OCI-LY7 (cell line): Measurements from ENCODE around the gene NOL8. TPM values are rescaled to one million over a fixed set of nuclear protein-coding genes. Genes with fewer than 3 reads are reported as not detected.

Source experiments
- BruUV-seq: library from RNA; stranded (reverse); fragments of 400-500 nt; replicated peaks from 2 replicates; lab custom pipeline; 2021; lab: Mats Ljungman, UMichigan
- CTCF ChIA-PET: fragments of 300-600 bp; sonication (Branson Sonifier 250); formaldehyde crosslinking; loops from one replicate; lab custom pipeline; 2022; ENCODE audit warnings: antibody characterized with exemption; ENCODE audit not compliant: unreplicated experiment; lab: Charles Lee
- POLR2A ChIA-PET: fragments of 300-600 bp; sonication (Branson Sonifier 250); formaldehyde crosslinking; loops from one replicate; lab custom pipeline; 2022; ENCODE audit warnings: antibody characterized with exemption; lab: Charles Lee
- DNase-seq: peaks from one replicate; pipeline ENCODE4 v3.0.0-alpha.2; 2015; ENCODE audit warnings: low spot score
- H2AFZ ChIP-seq: fragments of 200-600 bp; sonication (generic), shearing (Covaris generic); 2 replicates; pipeline ENCODE4 v1.6.1; 2014; ENCODE audit warnings: mild to moderate bottlenecking, antibody characterized with exemption, low read length, moderate library complexity
- H3K27ac ChIP-seq: fragments of 200-600 bp; sonication (generic); 2 replicates; pipeline ENCODE4 v1.5.1; 2014; ENCODE audit warnings: mixed run types, low read depth, mild to moderate bottlenecking, moderate library complexity, low read length, inconsistent platforms; ENCODE audit not compliant: poor library complexity, severe bottlenecking
- H3K36me3 ChIP-seq: fragments of 200-600 bp; sonication (generic); 2 replicates; pipeline ENCODE4 v1.6.1; 2014; ENCODE audit warnings: mild to moderate bottlenecking, antibody characterized with exemption, low read length, moderate library complexity, mixed read lengths; ENCODE audit not compliant: insufficient read depth
- H3K4me1 ChIP-seq: fragments of 200-600 bp; sonication (generic); 2 replicates; pipeline ENCODE4 v1.5.1; 2014; ENCODE audit warnings: mild to moderate bottlenecking, low read length; ENCODE audit not compliant: insufficient read depth, poor library complexity, severe bottlenecking
- H3K4me2 ChIP-seq: fragments of 200-600 bp; sonication (generic); 2 replicates; pipeline ENCODE4 v1.6.1; 2014; ENCODE audit warnings: mild to moderate bottlenecking, low read length
- H3K4me3 ChIP-seq: fragments of 200-600 bp; sonication (generic); 2 replicates; pipeline ENCODE4 v1.5.1; 2014; ENCODE audit warnings: mild to moderate bottlenecking, low read depth, low read length; ENCODE audit not compliant: poor library complexity, severe bottlenecking
- H3K79me2 ChIP-seq: fragments of 200-600 bp; sonication (generic); 2 replicates; pipeline ENCODE4 v1.6.1; 2016; ENCODE audit warnings: low read depth, mild to moderate bottlenecking, low read length, moderate library complexity, mixed read lengths; ENCODE audit not compliant: insufficient read depth
- H3K9me2 ChIP-seq: fragments of 200-600 bp; sonication (generic); 2 replicates; pipeline ENCODE4 v1.6.1; 2016; ENCODE audit warnings: mild to moderate bottlenecking, low read length, mixed read lengths; ENCODE audit not compliant: insufficient read depth
- H3K9me3 ChIP-seq: fragments of 200-600 bp; sonication (generic); 2 replicates; pipeline ENCODE4 v1.6.1; 2014; ENCODE audit warnings: mild to moderate bottlenecking, mixed run types, low read length, mixed read lengths
- H4K20me1 ChIP-seq: fragments of 200-600 bp; sonication (generic); 2 replicates; pipeline ENCODE4 v1.6.1; 2014; ENCODE audit warnings: mild to moderate bottlenecking, antibody characterized with exemption, low read length, moderate library complexity, mixed read lengths; ENCODE audit not compliant: insufficient read depth
- EZH2phosphoT487 ChIP-seq: fragments of 200-600 bp; sonication (generic); IDR thresholded peaks from 2 replicates; pipeline ENCODE4 v1.6.1; 2018; ENCODE audit warnings: low read depth, borderline replicate concordance, mild to moderate bottlenecking, mixed run types, antibody characterized with exemption, low read length, moderate library complexity, mixed read lengths
- intact Hi-C: fragments of 100-400 bp; cut with micrococcal nuclease; formaldehyde crosslinking; loops from one replicate; pipeline ENCODE4 v1.10.0; 2022; ENCODE audit not compliant: unreplicated experiment
- total RNA-seq, 2 experiments: library from RNA; depleted of rRNA in 1 of 2; stranded (reverse); fragments of >200 nt in 1 of 2; shearing (Covaris generic) in 1 of 2; gene quantifications; 2 replicates each; pipeline ENCODE4 v1.2.3, GENCODE V29; 2014 to 2022
- TF ChIP-seq, protein P1 (sequence below): fragments of 200-600 bp; sonication (generic); conservative IDR thresholded peaks from 2 replicates; pipeline ENCODE4 v1.5.1; 2014; ENCODE audit warnings: mild to moderate bottlenecking, antibody characterized with exemption, low read length, moderate library complexity, mixed read lengths

The NOL8 gene
- total RNA-seq, 2 experiments from 2014 or later = 29.3 to 63.6 TPM

DNA sequence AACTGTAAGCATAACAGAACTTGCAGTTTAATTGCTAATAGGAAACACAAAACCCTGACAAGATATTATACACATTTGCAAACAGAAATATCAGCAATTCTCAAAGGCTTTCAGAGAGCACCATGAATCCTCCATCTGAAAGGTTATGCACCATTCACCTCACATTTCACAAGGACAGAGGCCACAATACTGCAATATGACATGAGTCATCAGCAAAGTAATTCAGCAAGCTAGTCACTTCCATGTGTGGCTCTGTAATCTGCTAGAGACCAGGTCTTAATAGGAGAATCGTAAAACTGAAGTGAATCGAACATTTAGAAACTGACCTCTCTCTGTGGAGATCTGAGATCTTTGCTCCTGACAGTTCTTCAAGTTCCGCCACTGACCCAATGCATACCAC lies 60.0 kb downstream of the NOL8 start:
- BruUV-seq = no TSS peak
- POLR2A ChIA-PET = interaction anchor here (0.8 to 0.9 kb wide), 2 partner anchors 17 to 36 kb away, joined by 4 read pairs; no protein-coding TSS in a partner anchor
- TF ChIP-seq, protein P1, sequence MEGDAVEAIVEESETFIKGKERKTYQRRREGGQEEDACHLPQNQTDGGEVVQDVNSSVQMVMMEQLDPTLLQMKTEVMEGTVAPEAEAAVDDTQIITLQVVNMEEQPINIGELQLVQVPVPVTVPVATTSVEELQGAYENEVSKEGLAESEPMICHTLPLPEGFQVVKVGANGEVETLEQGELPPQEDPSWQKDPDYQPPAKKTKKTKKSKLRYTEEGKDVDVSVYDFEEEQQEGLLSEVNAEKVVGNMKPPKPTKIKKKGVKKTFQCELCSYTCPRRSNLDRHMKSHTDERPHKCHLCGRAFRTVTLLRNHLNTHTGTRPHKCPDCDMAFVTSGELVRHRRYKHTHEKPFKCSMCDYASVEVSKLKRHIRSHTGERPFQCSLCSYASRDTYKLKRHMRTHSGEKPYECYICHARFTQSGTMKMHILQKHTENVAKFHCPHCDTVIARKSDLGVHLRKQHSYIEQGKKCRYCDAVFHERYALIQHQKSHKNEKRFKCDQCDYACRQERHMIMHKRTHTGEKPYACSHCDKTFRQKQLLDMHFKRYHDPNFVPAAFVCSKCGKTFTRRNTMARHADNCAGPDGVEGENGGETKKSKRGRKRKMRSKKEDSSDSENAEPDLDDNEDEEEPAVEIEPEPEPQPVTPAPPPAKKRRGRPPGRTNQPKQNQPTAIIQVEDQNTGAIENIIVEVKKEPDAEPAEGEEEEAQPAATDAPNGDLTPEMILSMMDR = no peak
- TF ChIP-seq EZH2phosphoT487 = no peak

DNA sequence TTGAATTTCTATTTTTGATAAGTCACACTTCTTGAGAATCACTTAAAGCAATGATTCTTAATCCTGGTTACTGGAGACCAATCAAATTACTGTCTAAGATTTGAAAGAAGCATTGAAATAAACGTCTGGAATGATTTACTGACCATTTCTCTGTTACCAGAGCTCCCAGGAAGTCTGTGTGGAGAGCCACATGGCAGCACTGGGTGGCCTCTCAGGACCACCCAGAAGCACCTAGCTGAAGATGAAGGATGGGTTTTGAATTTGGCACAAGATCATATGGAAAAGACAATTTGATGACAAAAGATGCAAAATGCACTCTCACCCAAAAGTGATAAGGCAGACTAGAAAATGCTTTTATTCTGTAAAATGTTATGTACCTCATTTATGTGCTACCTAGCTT lies 62.0 kb downstream of the NOL8 start:
- Histone ChIP-seq H3K4me2 (no peak overlapping the region), H2AFZ (no peak overlapping the region), H3K4me1 (no peaks in the 10 kb centered on the region), H3K79me2 (no peaks in the 10 kb centered on the region), H3K27ac (no peak overlapping the region), H3K9me3 (no peaks in the 10 kb centered on the region), H4K20me1 (peaks cover 12% of the 10 kb centered on the region), H3K36me3 (peaks cover 100% of the 10 kb centered on the region), H3K9me2 (no peaks in the 10 kb centered on the region), H3K4me3 (no peak overlapping the region)
- POLR2A ChIA-PET = interaction anchor here (0.6 kb wide), 2 partner anchors 15 to 35 kb away, joined by 3 read pairs; no protein-coding TSS in a partner anchor
- DNase-seq = no peak
- BruUV-seq = no TSS peak
- CTCF ChIA-PET = no interaction called here
- TF ChIP-seq EZH2phosphoT487 = no peak
- TF ChIP-seq, protein P1 = no peak
- intact Hi-C loops = no loop called here

More for the DNA sequence above, 60.0 kb downstream of the NOL8 start:
- H2AFZ ChIP-seq = no peak overlapping the region
- CTCF ChIA-PET = no interaction called here
- no peaks in the 10 kb centered on the region for H3K9me2 ChIP-seq
- no peak for DNase-seq
- H4K20me1 ChIP-seq = peaks cover 15% of the 10 kb centered on the region
- H3K36me3 ChIP-seq = peaks cover 100% of the 10 kb centered on the region
- H3K27ac ChIP-seq = no peak overlapping the region
- no peaks in the 10 kb centered on the region for H3K9me3 ChIP-seq
- H3K4me3 ChIP-seq = no peak overlapping the region
- H3K4me1 ChIP-seq = no peaks in the 10 kb centered on the region
- intact Hi-C loops = no loop called here
- H3K79me2 ChIP-seq = no peaks in the 10 kb centered on the region
- H3K4me2 ChIP-seq = no peak overlapping the region

DNA sequence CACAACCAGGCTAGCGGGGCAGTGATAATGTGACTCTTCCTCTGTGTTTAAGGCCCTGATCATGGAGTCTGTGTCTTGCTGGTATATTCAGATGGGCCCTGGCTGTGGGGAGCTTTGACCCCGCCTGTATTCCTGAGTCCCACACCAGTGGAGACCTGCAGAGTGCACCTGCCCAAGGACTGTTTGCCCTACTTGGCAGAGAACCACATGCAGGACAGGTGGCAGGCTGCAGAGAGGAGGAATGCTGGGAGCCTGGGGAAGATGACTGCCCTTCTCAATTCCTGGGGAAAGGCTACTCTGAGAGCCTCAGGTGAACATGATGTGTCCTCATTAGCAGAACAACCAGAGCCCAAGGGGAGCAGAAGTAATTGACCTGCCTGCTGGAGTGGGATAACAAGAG lies 67.8 kb downstream of the NOL8 start:
- no TSS peak for BruUV-seq

More for the DNA sequence above, 67.8 kb downstream of the NOL8 start:
- Histone ChIP-seq H3K4me1 (no peaks in the 10 kb centered on the region), H3K27ac (no peak overlapping the region), H3K79me2 (no peaks in the 10 kb centered on the region), H3K36me3 (peaks cover 100% of the 10 kb centered on the region), H4K20me1 (no peaks in the 10 kb centered on the region), H2AFZ (no peak overlapping the region), H3K4me2 (no peak overlapping the region), H3K9me3 (no peaks in the 10 kb centered on the region), H3K9me2 (no peaks in the 10 kb centered on the region), H3K4me3 (no peak overlapping the region)
- POLR2A ChIA-PET = no interaction called here
- intact Hi-C loops = no loop called here
- no peak for DNase-seq
- CTCF ChIA-PET = no interaction called here
- TF ChIP-seq, protein P1 = no peak
- TF ChIP-seq EZH2phosphoT487 = no peak
